ENCODE results near the gene RAC3.

DNA sequence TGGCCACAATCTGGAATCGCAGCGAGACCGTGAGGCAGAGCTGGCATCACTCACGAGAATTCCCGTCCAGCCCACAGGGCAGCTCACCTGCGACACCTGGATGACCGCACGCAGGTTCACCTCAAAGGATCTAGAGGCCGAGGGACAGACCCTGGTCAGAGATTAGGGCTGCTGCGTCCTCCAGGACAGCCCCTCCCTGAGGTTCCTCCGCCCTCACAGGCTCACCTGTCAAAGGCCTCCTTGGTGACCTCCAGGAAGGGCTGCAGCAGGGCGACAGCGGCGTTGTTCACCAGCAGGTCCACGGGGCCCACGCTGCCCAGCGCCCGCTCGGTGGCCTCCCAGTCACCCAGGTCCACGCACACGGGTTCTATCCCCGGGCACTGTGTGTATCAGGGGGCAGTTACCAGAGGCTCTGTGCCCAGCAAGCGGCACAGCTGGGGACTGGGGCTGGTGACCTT, 5.2 kb downstream of the RAC3 start:
- no peak for TF ChIP-seq RAD21 (IDR thresholded peaks at IDR 0.05)
- TF ChIP-seq, protein P1, sequence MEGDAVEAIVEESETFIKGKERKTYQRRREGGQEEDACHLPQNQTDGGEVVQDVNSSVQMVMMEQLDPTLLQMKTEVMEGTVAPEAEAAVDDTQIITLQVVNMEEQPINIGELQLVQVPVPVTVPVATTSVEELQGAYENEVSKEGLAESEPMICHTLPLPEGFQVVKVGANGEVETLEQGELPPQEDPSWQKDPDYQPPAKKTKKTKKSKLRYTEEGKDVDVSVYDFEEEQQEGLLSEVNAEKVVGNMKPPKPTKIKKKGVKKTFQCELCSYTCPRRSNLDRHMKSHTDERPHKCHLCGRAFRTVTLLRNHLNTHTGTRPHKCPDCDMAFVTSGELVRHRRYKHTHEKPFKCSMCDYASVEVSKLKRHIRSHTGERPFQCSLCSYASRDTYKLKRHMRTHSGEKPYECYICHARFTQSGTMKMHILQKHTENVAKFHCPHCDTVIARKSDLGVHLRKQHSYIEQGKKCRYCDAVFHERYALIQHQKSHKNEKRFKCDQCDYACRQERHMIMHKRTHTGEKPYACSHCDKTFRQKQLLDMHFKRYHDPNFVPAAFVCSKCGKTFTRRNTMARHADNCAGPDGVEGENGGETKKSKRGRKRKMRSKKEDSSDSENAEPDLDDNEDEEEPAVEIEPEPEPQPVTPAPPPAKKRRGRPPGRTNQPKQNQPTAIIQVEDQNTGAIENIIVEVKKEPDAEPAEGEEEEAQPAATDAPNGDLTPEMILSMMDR (IDR thresholded peaks at IDR 0.05; ENCODE audit: low read depth, low read length, missing input control) = no peak
- no peak for TF ChIP-seq JUND (IDR thresholded peaks at IDR 0.05)
- TF ChIP-seq, protein P2, sequence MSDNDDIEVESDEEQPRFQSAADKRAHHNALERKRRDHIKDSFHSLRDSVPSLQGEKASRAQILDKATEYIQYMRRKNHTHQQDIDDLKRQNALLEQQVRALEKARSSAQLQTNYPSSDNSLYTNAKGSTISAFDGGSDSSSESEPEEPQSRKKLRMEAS (IDR thresholded peaks at IDR 0.05) = no peak
- no peak for TF ChIP-seq SP1 (IDR thresholded peaks at IDR 0.05)
- no peak for TF ChIP-seq EGR1 (IDR thresholded peaks at IDR 0.05; ENCODE audit: low read depth in 2 of 2)
- TF ChIP-seq, protein P3, sequence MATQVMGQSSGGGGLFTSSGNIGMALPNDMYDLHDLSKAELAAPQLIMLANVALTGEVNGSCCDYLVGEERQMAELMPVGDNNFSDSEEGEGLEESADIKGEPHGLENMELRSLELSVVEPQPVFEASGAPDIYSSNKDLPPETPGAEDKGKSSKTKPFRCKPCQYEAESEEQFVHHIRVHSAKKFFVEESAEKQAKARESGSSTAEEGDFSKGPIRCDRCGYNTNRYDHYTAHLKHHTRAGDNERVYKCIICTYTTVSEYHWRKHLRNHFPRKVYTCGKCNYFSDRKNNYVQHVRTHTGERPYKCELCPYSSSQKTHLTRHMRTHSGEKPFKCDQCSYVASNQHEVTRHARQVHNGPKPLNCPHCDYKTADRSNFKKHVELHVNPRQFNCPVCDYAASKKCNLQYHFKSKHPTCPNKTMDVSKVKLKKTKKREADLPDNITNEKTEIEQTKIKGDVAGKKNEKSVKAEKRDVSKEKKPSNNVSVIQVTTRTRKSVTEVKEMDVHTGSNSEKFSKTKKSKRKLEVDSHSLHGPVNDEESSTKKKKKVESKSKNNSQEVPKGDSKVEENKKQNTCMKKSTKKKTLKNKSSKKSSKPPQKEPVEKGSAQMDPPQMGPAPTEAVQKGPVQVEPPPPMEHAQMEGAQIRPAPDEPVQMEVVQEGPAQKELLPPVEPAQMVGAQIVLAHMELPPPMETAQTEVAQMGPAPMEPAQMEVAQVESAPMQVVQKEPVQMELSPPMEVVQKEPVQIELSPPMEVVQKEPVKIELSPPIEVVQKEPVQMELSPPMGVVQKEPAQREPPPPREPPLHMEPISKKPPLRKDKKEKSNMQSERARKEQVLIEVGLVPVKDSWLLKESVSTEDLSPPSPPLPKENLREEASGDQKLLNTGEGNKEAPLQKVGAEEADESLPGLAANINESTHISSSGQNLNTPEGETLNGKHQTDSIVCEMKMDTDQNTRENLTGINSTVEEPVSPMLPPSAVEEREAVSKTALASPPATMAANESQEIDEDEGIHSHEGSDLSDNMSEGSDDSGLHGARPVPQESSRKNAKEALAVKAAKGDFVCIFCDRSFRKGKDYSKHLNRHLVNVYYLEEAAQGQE (IDR thresholded peaks at IDR 0.05) = no peak
- no peak for TF ChIP-seq GABPA (IDR thresholded peaks at IDR 0.05 in 1 of 2, conservative IDR thresholded peaks at IDR 0.05 in 1 of 2)
- TF ChIP-seq FOXA1 (IDR thresholded peaks at IDR 0.05) = no peak
- TF ChIP-seq TAF1 (conservative IDR thresholded peaks at IDR 0.05) = no peak
- TF ChIP-seq YY1 (IDR thresholded peaks at IDR 0.05) = no peak

Data from liver (tissue), 3 donors.